ENCODE results near the gene ABCA7. TPM values are rescaled to one million over a fixed set of nuclear protein-coding genes. Genes with fewer than 3 reads are reported as not detected.

Gene ABCA7
- total RNA-seq, 6 experiments from 2014 or later, result 4.8 to 14.6 (median 9.1) TPM

DNA sequence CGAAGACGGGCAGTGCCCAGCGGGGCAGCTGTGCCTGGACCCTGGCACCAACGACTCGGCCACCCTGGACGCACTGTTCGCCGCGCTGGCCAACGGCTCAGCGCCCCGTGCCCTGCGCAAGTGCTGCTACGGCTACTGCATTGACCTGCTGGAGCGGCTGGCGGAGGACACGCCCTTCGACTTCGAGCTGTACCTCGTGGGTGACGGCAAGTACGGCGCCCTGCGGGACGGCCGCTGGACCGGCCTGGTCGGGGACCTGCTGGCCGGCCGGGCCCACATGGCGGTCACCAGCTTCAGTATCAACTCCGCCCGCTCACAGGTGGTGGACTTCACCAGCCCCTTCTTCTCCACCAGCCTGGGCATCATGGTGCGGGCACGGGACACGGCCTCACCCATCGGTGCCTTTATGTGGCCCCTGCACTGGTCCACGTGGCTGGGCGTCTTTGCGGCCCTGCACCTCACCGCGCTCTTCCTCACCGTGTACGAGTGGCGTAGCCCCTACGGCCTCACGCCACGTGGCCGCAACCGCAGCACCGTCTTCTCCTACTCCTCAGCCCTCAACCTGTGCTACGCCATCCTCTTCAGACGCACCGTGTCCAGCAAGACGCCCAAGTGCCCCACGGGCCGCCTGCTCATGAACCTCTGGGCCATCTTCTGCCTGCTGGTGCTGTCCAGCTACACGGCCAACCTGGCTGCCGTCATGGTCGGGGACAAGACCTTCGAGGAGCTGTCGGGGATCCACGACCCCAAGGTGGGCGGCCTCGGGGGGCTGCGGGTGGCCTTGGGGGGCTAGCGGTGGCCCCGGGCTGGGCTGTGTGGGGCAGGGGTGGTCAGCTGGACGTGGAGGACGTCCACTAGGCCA is 34.9 kb upstream of the ABCA7 start:
- WGBS (ENCODE audit: insufficient coverage, low coverage, low lambda C conversion rate, missing lambda C conversion rate), result 100% methylated on average over 1 of the region's 70 CpGs
- no peak for DNase-seq

GRCh38 chr19:1006711-1007398 is 33.1 kb upstream of the ABCA7 start:
- H3K36me3 ChIP-seq, result peaks cover 0 to 26% (median 12%) of the 10 kb centered on the region in 4 donors
- intact Hi-C loops (cut with DNase I), result no loop called here
- no peaks in the 10 kb centered on the region for H3K9me3 ChIP-seq
- ATAC-seq, result no peak
- H3K27ac ChIP-seq, result no peak overlapping the region
- no peaks in the 10 kb centered on the region for H3K27me3 ChIP-seq
- H3K4me3 ChIP-seq, result no peak overlapping the region
- DNase-seq, result no peak
- WGBS (ENCODE audit: insufficient coverage, low coverage, low lambda C conversion rate, missing lambda C conversion rate), result 51% methylated on average over 12 of the region's 27 CpGs
- TF ChIP-seq, protein P1, sequence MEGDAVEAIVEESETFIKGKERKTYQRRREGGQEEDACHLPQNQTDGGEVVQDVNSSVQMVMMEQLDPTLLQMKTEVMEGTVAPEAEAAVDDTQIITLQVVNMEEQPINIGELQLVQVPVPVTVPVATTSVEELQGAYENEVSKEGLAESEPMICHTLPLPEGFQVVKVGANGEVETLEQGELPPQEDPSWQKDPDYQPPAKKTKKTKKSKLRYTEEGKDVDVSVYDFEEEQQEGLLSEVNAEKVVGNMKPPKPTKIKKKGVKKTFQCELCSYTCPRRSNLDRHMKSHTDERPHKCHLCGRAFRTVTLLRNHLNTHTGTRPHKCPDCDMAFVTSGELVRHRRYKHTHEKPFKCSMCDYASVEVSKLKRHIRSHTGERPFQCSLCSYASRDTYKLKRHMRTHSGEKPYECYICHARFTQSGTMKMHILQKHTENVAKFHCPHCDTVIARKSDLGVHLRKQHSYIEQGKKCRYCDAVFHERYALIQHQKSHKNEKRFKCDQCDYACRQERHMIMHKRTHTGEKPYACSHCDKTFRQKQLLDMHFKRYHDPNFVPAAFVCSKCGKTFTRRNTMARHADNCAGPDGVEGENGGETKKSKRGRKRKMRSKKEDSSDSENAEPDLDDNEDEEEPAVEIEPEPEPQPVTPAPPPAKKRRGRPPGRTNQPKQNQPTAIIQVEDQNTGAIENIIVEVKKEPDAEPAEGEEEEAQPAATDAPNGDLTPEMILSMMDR (IDR thresholded peaks at IDR 0.05), result no peak
- no peak for TF ChIP-seq POLR2A (IDR thresholded peaks at IDR 0.05)
- no peaks in the 10 kb centered on the region for H3K4me1 ChIP-seq

More for the DNA sequence above, 34.9 kb upstream of the ABCA7 start:
- no peaks in the 10 kb centered on the region for H3K4me1 ChIP-seq
- intact Hi-C loops (cut with DNase I), result no loop called here
- H3K4me3 ChIP-seq, result no peak overlapping the region
- H3K9me3 ChIP-seq, result no peaks in the 10 kb centered on the region
- H3K36me3 ChIP-seq, result peaks cover 0 to 8% (median 2%) of the 10 kb centered on the region in 4 donors
- no peak for ATAC-seq
- TF ChIP-seq, protein P1 (IDR thresholded peaks at IDR 0.05), result no peak
- no peak for TF ChIP-seq POLR2A (IDR thresholded peaks at IDR 0.05)
- H3K27me3 ChIP-seq, result peaks cover 0 to 6% of the 10 kb centered on the region in 2 donors
- no peak overlapping the region for H3K27ac ChIP-seq

- Histone ChIP-seq H3K27me3 (no peaks in the 10 kb centered on the region), H3K36me3 (peaks cover 0 to 34% (median 16%) of the 10 kb centered on the region in 4 donors), H3K4me3 (no peak overlapping the region), H3K27ac (no peak overlapping the region), H3K4me1 (no peaks in the 10 kb centered on the region), H3K9me3 (no peaks in the 10 kb centered on the region)
- intact Hi-C loops (cut with DNase I), result no loop called here
- no peak for DNase-seq
- no peak for ATAC-seq
- TF ChIP-seq, protein P1 (IDR thresholded peaks at IDR 0.05), result no peak
- no peak for TF ChIP-seq POLR2A (IDR thresholded peaks at IDR 0.05)
- WGBS (ENCODE audit: insufficient coverage, low coverage, low lambda C conversion rate, missing lambda C conversion rate), result 85% methylated on average over 11 of the region's 73 CpGs
Measured at GRCh38 chr19:1007399-1008251, 32.3 kb upstream of the ABCA7 start.

DNA sequence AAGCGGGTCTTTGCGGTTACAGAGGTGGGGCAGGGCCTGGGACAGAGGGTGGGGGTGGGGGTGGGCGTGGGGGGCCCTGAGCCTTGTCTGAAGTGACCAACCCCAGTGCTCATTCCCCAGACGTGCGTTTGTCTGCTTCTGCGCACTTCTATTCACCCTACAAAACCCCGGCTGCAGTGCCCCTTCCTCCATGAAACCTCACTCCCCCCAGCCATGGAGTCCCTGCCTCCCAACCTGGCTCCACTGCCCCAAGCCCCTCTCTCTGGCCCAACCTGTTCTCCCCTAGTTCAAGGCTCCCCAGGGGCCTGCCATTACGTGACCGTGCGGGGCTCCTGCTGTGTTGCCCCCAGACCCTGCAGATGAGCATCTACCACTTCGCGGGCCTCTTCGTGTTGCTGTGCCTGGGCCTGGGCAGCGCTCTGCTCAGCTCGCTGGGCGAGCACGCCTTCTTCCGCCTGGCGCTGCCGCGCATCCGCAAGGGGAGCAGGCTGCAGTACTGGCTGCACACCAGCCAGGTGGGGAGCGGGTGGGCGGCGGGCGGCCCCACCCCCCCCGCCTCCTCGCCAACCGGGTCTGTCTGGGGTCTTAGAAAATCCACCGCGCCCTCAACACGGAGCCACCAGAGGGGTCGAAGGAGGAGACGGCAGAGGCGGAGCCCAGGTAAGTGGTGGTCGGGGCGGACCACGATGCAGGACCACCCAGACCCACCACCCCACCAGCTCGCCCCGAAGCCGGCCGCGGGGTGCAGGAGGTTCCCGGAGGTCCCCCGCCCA is 31.5 kb upstream of the ABCA7 start:
- 85% methylated on average over 22 of the region's 45 CpGs for WGBS (ENCODE audit: insufficient coverage, low coverage, low lambda C conversion rate, missing lambda C conversion rate)
- intact Hi-C loops (cut with DNase I), result no loop called here
- Histone ChIP-seq H3K9me3 (no peaks in the 10 kb centered on the region), H3K36me3 (peaks cover 0 to 42% (median 19%) of the 10 kb centered on the region in 4 donors), H3K27me3 (no peaks in the 10 kb centered on the region), H3K4me1 (no peaks in the 10 kb centered on the region), H3K27ac (no peak overlapping the region), H3K4me3 (no peak overlapping the region)
- TF ChIP-seq POLR2A (IDR thresholded peaks at IDR 0.05), result no peak
- TF ChIP-seq, protein P1 (IDR thresholded peaks at IDR 0.05), result no peak
- no peak for ATAC-seq
- DNase-seq, result peak in 1 of 3 donors; percentile 19

All from right lobe of liver (tissue), 6 donors.